Pulmonary artery endothelial cell (primary cell): ENCODE data around the gene ICA1. TPM values are rescaled to one million over a fixed set of nuclear protein-coding genes. Genes with fewer than 3 reads are reported as not detected.
A peak's percentile ranks its signal among the peaks of the same experiment; 100 is the strongest.

Experiments used
- DNase-seq: peaks from one replicate; pipeline ENCODE4 v3.0.0-alpha.2; 2011; ENCODE audit warnings: low read depth, low spot score
- total RNA-seq: library from RNA; depleted of rRNA; stranded (reverse); fragments of >200 nt; gene quantifications from 2 replicates; pipeline ENCODE4 v1.2.3, GENCODE V29; 2014

ICA1 gene
- total RNA-seq, 1 donor from 2014 or later, result 28.8 TPM

- no peak for DNase-seq
Measured at GRCh38 chr7:8161364-8161828, 100.6 kb downstream of the ICA1 start.

GRCh38 chr7:8160779-8161345 lies 101.1 kb downstream of the ICA1 start:
- DNase-seq, result no peak

DNA sequence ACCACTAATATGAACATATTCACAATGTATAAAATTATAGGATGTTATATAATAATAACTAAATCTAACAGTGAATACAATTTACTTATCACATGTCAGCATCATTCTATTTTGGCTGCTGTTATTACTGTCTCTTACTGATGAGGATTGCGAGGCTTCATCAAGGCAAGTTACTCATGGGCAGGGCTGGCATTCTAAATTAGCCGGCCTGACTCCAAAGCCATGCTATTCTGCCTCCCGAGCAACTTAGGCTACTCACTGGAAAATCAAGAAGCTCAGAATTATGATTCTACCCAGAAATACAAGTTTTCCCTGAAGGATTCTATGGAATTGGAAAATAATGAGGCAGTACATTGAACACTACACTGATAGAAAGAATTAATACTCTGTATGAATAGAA lies 101.7 kb downstream of the ICA1 start:
- DNase-seq, result no peak

GRCh38 chr7:8159595-8159994 lies 102.4 kb downstream of the ICA1 start:
- DNase-seq, result no peak

DNA sequence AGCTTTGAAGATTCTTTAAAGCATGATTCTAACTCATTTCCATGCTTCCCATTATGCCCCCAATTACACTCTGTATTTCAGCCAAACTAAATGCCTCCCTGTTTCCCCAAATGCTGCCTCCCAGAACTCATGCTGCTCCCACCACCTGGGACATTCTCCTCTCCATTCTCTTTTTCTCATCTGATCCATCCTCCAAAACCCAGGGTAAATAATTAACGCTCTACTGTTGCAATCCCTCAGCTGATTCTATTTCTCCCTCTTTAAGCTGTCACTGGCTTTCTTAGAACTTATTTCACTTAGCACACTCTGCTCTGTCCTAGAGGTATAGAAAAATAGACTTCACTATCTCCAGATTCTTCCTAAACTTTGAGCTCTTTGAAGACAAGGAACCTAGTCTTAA lies 104.7 kb downstream of the ICA1 start:
- no peak for DNase-seq

- DNase-seq, result no peak
Measured at GRCh38 chr7:8155836-8156235, 106.1 kb downstream of the ICA1 start.

DNA sequence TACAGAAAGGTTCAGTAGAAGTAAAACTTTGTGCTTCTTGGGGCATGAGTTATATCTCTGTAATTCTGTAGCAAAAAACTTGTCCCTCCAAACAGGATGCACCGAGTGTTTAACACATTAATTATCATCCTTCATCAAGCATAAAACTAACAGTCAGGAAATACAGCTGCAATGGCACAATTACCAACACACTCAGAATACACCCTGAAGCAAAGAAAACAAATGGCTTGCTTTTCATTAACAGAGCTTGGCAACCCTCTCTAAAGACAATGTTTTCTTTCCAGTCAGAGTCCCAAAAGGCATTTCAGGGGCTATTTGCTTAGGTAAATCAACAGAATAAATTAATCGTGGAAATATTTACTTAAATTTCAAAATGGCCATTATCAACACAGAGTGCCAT lies 107.7 kb downstream of the ICA1 start:
- DNase-seq, result no peak

DNA sequence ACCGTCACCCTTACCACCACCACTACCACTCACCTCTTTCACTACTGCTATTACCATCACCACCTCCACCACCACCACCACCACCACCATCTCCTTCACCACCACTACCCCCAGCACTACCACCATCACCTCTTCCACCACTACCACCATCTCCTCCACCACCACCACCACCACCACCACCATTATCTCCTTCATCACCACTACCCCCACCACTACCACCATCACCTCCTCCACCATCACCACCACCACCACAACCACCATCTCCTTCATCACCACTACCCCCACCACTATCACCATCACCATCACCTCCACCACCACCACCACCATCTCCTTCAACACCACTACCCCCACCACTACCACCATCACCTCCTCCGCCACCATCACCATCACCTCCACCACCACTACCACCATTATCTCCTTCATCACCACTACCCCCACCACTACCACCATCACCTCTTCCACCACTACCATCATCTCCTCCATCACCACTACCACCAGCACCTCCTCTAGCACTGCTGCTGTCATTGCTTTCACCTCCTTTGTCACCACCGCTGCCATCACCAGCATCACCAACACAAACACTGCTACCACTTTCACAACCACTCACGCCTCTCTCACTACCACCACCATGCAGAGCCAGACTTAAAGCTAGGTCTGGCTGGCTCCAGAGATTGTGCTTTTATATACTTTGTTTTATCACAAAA lies 109.3 kb downstream of the ICA1 start:
- DNase-seq, result no peak

- no peak for DNase-seq
Measured at GRCh38 chr7:8151161-8151725, 110.7 kb downstream of the ICA1 start.

DNA sequence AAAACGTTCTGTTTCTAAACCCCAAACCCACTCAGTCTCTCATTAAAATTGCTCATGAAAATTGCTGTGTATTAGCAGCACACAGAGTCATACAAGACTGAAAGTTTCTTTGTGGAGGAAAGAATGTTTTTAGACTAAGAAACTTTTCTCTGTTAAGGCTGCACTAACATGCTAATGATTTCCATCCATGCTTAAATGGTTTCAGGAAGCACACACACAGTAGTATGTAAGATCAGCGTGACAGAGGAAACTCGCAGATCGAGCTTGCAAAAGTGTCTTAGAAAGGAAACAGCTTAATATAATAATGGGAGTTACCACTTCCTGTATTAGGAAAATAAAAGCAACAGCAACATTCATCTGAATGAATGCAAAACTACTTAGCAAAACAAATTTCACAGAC lies 112.7 kb downstream of the ICA1 start:
- DNase-seq, result peak; percentile 45

DNA sequence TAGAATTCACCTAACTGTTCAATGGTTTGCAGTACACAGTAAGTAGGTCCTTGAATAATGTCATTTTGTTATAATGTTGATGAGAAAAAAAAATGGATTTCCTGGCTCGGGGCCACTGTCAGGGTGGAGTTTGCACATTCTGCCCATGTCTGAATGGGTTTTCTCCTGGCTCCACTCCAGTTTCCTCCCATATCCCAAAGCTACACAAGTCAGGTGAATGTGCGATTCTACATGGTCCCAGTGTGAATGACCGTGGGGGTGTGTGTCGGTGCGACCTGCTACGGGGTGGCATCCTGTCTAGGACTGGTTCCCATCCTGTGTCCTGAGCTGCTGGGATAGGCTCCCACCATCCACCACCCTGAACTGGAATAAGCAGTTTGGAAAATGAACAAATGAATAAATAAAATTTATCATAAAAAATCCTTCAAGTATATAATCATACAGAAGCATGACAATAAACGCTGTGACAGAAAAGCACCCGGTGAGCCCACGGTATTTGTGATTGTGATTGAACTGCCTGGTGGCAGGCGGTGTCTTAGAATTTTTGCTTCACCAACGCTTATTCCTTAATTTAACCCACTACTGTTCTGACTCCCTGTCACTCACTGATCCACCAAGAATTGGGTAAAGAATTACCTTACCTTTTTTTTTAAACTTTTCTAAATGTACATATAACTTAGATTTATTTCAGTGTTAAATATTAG lies 114.1 kb downstream of the ICA1 start:
- DNase-seq, result no peak

GRCh38 chr7:8146788-8147413 lies 115.1 kb downstream of the ICA1 start:
- DNase-seq, result no peak

GRCh38 chr7:8146106-8146787 lies 115.7 kb downstream of the ICA1 start:
- no peak for DNase-seq

- no peak for DNase-seq
Measured at GRCh38 chr7:8144856-8145255, 117.1 kb downstream of the ICA1 start.

GRCh38 chr7:8143151-8143874 lies 118.7 kb downstream of the ICA1 start:
- no peak for DNase-seq

DNA sequence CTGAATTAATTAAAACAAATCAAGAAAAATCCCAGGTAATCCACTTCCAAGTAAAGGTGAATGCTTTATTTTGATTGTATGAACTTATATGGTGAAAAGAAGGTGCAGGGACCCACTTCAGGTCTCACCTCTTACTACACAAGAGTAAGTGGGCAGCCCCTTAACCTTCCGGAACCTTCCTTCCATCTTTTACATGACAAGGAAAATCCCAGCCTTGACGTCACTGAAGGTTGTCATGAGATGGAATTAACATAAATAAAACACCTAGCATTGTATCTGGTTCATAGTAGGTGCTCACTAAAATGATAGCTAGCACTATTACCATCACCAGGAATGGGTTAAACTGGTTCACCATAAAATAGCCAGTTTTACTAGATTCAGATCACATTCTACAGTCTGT lies 119.5 kb downstream of the ICA1 start:
- no peak for DNase-seq

DNA sequence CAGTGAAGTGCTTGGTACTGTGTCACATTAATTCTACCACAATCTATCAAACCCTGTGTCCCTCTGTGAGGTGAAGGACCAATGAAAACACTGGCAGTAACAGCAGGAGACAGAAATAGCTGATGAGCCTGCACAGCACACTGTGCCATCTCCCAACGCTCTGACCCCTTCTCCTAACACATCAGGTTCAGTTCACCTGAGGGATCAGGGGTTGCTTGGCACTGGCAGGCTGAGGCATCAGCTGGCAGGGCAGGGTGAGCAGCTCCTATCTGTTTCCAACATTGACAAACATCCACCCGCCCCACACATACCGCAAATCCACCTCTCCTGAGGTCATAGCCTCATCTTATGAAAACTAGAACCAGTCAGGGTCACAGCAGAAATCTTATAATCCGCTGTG lies 120.9 kb downstream of the ICA1 start:
- DNase-seq, result no peak

- DNase-seq, result no peak
Measured at GRCh38 chr7:8136051-8136730, 125.8 kb downstream of the ICA1 start.

GRCh38 chr7:8135417-8135816 lies 126.5 kb downstream of the ICA1 start:
- DNase-seq, result no peak

- DNase-seq, result no peak
Measured at GRCh38 chr7:8134089-8134733, 127.8 kb downstream of the ICA1 start.
